Stimulated activated CD4-positive, alpha-beta T cell treated with anti-CD3 and anti-CD28 coated beads, Interleukin-2, amount 100 ng/mL, for 24 hours (primary cell): Measurements from ENCODE around the gene HAUS1.
"Not testable (repeated sequence)": the region's sequence is repeated elsewhere in the genome, so short reads cannot be mapped to it uniquely, and the experiment has no call there.

Source experiments
- DNase-seq, 2 donors: peaks; one replicate each; pipeline ENCODE4 v3.0.0-alpha.2; 2020

HAUS1 gene, protein sequence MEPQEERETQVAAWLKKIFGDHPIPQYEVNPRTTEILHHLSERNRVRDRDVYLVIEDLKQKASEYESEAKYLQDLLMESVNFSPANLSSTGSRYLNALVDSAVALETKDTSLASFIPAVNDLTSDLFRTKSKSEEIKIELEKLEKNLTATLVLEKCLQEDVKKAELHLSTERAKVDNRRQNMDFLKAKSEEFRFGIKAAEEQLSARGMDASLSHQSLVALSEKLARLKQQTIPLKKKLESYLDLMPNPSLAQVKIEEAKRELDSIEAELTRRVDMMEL

DNA sequence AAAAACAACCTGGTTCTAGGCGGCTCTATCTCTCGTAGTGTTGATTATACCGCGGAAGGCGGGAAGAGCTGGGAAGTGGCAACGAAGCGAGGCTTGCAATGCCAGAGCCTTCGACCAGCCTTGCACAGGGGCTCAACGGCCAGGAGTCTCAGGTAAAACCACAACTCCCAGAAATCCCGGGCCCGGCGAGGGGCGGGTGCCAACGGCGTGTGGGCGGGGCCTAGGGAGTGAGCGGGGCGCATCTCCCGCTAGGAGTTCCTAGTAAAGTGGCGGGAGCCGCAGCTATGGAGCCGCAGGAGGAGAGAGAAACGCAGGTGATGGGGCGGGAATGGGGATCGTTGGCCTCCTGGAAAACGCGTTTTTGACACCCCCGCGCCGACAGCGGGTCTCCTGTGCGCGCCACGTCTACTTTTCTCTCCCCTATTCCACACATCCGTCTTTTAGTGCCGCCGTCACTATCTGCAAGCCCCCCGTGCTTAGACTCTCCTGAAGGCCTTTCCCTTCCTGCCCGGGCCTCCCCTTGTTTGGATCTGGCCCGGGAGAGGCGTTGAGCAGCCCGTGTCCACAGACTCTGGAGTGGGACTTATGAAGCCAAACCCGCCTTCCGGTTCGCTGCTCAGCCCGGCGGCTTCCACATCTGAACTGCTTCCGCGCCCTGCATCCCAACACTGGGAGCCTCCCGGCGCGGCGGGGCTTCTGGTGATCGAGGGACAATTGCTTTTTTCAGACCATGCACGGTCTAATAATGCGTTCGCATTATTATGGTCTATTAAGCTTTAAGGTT is at the start of gene HAUS1:
HAUS1 (plus strand) TSS at position 258 of the 784 bp plus-strand sequence; CDS start at position 285, 27 bp downstream.
- peak; percentile 89 to 91 for DNase-seq

DNA sequence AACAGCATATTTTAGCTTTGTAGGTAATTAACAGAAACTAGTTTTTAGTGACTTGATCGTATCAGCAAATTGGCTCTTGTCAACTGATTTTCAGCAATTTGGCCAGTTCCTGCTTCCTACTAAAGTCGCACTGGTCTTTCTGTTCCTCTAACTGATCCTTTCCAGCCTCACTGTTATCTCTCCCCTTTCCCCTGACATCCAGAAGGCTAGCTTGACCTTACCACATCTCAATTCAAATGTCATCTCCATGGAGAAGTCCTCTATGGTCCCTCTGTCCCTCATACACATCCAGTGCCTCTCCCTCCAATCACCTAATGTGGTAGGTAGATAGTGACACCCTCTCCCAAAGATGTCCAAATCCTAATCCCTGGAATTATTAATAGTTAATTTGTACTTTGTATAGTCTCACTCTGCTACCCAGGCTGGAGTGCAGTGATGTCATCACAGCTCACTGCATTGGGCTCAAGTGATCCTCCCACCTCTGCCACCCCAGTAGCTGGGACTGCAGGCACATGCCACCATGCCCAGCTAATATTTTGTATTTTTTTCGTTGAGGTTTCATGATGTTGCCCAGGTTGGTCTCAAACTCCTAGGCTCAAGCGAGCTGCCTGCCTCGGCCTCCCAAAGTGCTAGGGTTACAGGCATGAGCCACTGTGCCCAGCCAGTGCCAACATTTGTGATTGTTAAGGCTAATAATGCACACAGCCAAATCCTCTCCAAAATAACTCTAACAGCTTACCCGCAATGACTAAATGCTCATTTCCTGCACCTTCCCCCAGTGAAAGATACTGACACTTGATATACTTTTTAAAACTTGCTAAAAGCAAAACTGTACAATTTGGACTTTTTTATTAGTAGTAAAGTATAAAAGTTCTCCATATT is 49.0 kb upstream of the HAUS1 start:
- DNase-seq, result no peak

DNA sequence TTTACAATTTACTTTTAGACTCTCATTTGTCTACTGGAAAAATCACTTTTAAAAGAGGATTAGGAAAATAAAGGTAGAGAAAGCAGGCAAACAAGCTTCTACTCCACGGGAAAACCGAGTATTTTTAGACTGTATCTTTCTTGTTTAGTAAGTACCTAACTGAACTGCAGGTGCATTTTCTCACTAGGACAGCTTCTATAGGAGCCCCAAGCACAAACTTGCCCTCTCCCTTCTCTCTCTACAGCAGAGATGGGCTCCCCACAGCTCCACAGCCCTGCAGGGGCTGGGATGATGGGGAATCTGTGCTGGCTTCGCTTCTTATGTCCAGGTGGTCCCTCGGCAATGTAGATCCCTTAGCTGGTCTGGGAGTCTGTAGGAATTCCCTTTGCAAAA is 48.4 kb upstream of the HAUS1 start:
- DNase-seq, result no peak

DNA sequence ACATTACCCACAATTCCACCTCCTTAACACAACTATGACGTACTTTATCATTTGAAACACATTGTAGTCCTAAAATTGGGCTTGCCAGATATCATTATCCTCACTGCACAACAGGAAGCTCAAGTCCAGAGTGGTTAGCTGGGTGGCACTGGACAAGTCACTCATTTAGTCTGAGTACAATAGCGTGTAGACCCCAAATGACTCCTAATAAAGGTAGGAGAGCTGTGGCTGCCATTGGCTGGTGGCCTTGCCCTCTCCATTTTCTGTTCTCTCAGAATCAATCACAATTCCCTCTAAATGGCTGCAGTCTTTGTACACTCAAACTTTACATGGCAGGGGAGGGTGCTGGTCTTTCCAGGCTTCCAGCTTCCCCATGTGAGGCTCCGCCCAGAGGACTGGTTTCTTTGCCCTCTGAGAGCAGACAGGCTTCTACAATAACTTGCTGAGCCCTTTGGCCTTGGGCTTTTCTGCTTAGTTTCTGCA is 43.8 kb upstream of the HAUS1 start:
- no peak for DNase-seq

DNA sequence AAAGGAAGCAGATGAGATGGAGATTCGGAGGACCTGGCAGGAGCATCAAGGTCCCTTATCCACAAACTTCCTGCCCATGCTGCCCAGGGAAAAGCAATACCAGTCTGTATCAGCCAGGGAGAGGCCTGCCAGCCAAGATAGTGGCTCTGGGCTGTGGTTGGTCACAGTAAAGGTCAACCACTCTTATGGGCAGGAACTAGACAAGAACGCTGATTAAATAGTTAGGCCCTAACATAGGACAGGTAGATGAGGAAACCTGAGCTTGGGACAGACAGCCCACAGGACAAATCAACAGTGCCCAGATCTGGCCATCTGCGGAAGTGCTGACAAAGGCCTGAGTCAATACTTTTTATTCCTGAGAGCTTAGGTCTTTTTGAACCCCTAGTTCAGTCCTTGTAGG is 42.8 kb upstream of the HAUS1 start:
- no peak for DNase-seq

DNA sequence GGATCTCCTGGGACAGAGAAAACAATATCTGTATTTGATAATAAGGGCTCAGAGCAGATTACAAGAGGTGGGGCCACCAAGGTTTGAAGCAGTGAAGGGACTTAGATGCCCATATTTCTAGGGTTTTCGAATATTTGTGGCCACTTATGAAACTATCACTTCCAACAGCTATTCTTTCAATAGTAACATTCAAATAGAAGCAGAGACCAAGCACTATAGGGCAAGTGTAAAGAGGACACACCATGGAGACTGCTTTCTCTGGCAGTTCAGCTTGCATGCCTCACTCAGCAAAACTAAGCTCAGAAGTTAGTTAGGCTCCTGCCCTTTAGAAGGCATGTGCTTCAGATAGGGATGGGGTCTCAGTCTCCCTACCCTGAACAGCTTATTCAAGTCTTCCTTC is 42.4 kb upstream of the HAUS1 start:
- DNase-seq, result no peak

DNA sequence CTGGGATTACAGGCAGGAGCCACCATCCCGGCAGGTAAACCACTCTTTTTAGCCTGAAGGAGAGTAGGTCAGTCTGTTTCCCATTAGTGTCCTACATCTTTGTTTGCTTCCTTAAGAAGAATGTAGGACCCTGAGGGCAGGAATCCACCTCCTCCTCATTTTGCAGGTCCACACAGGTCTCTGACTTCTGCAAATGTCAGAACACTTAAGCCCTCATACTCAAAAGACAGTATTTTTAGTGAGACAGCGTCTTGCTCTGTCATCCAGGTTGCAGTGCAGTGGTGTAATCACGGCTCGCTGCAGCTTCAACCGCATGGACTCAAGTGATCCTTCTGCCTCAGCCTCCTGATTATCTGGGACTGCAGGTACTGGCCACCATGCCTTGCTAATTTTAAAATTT is 41.4 kb upstream of the HAUS1 start:
- DNase-seq, result no peak

DNA sequence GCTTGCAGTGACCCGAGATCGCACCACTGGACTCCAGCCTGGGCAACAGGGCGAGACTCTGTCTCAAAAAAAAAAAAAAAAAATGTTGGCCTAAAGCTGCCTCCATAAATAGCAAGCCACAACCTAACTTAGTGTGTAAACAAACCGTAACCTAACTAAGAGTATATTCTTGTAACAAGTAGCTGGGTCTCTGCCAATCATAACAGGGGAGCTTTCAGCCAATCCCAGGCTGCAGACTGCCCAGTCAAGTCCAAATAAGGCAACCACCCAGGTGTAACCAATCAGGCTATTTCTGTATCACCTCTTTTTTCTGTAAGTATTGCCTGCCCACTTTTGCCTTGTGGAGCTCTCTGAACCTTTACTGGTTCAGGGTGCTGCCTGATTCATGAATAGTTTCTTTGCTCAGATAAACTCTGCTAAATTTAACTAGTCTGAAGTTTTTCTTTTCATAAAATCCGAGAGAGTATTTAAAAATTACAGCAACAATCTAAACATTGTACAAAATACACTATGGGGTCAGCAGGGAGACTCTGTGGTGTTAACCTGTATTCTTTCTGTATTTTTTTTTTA is 36.7 kb upstream of the HAUS1 start:
- no peak for DNase-seq

DNA sequence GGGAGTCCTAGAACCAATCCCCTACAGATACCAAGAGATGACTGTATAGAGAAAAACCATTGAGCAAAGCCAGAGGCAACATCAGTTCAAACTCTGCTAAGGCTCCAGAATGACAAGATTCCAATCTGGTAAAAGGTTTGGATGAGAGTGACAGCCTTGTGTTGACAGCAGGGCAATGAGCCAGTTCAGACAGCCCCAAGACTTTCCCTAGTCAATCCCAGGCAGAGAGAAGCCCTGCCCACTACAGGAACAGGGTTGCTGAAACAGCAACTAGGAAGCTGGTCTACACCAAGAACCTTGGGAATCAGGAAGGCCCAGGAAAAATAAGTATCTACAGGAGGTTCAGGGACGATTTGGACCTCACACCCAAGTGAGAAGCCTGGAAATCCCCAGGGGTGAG is 35.4 kb upstream of the HAUS1 start:
- no peak for DNase-seq

DNA sequence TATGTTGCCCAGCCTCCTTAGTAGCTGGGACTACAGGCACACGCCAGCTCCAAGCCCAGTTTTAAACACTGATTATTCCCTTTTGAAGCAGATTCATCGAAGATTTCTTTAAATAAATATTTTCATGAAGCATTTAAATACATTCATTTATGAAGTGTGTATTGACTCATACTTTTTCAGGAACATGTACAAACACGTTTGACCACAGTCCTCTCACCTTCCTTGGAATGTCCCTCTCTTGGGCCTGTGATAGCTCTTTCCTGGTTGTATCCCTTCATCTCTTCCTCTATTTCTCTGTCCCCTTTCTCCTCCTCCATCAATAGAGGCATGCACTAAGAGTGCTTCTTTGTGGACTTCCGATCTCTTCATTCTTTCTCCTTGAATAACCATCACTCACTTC is 34.7 kb upstream of the HAUS1 start:
- DNase-seq, result no peak

DNA sequence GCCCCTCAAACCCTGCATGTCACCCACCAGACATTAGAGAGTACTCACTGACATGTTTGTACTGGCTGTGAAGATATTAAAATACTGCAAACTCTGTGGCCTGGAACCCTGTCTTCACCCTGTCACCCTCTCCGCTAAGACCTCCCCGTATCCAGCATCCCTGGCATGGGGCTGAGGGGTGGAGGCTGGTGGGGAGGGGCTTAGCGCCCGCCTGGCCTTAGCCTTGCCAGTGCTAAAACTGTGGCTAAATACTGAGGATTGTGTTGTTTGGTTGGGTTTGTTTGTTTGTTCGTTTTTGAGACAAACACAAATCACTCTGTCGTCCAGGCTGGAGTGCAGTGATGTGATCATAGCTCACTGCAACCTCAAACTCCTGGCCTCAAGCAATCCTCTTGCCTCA is 34.0 kb upstream of the HAUS1 start:
- DNase-seq, result no peak

DNA sequence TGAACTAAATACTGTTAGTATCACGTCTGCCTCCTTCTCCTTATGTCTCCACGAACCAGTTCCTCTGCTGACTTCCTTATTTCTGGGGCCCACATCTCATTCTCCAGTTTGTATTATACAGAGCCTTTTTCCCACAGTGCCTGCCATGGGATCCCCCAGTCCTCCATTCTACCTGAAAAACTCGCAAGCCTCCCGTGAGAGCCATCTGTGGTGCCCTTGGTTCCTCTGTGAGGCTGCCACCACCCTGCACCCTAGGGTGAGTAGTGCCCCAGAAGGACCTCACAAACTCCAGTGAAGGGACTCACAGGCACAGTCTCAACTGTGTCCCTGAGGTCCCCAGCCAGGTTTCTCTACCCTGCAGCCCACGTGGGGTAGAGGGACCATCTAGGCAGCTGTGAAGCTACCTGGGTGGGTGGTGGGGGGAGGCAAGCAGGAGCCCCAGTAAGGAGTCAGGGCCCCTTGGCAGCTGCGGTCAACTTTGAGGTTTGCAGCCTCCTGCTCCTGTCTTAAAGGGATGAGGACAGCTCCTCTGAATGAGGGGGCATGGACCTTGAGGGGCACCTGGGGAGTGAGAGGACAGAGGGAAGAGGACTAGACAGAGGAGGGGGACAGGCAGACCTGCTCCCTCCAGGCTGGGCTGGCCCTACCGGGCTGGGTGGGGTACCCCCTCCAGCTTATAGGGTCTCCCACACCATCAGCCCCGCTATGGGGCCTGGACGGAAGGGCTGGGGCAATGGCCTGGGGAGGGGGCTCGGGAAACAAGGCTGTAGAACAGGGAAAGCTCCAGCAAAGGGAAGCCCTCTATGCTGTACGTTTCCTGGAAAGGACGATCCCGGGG is 33.2 kb upstream of the HAUS1 start:
- DNase-seq, result peak in 1 of 2 donors; percentile 18

DNA sequence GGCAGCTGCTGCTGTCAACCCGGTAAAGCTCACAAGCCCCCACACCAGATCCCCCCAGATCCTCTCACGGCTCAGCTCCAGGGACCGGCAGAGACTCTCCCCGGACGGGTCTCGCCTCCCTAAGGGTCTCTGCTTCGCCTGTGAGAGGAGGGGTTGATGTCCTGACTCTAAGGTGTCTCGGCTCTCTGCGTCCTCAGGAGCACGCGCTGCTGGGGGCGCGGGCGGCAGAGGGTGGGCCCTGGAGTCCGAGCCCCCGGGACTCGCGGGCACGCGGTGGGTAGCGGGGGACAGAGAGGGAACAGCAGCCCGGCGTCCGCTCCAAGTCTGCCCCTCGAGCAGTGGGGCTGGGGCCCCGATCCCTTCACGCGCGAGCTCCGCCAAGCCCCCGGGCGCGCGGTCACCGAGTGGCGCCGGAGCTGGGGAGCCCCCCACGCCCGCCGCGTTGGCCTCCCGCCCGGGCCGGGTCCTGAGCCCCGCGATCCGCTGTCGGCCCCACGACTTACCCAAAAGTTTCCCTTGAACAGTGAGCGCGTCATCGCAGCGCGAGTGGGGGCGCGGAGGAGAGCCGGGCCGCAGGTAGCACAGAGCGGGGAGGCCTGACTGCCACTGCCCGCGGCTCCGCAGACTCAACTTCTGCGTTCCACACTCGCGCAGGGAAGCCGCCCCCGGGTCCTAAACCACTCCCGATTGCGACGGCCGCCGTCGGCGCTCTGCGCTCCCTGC is 32.4 kb upstream of the HAUS1 start, which contains the start of gene PSTPIP2:
PSTPIP2 (minus strand) TSS at position 608 of the 723 bp plus-strand sequence; CDS start at position 536, 72 bp downstream.
- peak; percentile 68 to 73 for DNase-seq

DNA sequence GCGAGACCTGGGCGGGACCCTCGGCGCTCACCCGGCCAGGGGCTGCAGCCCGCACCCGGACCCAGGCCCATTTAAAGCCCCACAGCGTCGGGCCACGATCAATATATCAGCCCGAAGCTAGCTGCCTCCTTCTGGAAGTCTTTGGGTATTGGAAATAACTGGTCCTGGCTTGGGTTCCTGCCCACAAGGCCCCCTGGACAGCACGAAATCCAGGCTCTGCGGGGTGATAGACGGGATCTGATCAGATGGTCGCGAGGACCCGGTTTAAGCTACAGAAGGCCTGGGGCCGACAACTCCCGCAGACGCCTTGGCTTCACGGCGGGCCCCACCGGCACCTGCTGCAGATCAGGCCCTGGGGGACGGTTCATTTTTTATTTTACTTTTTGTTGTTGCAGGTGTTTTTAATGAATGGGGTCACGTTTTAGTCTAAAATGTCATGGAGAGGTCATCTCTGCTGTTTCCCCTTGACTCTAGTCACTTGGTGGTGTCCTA is 31.8 kb upstream of the HAUS1 start:
- DNase-seq, result no peak

DNA sequence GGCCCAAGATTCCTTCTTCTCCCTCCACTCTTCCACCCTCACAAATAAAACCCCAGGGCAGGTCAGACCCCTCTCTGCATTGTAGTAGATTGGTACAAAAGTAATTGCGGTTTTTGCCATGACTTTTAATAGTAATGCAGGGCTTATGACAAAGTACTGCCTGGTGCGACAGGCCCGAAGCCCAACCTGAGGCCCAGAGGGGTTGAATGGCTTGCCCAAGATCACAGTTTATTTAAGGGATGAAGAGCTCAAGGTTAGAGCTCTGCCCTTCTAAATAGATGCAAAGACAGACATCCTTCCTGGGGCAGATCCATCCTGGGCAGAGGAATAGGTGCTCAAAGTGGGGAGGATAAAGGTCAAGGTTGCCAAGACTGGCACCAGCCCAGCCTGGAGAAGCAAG is 31.2 kb upstream of the HAUS1 start:
- no peak for DNase-seq

DNA sequence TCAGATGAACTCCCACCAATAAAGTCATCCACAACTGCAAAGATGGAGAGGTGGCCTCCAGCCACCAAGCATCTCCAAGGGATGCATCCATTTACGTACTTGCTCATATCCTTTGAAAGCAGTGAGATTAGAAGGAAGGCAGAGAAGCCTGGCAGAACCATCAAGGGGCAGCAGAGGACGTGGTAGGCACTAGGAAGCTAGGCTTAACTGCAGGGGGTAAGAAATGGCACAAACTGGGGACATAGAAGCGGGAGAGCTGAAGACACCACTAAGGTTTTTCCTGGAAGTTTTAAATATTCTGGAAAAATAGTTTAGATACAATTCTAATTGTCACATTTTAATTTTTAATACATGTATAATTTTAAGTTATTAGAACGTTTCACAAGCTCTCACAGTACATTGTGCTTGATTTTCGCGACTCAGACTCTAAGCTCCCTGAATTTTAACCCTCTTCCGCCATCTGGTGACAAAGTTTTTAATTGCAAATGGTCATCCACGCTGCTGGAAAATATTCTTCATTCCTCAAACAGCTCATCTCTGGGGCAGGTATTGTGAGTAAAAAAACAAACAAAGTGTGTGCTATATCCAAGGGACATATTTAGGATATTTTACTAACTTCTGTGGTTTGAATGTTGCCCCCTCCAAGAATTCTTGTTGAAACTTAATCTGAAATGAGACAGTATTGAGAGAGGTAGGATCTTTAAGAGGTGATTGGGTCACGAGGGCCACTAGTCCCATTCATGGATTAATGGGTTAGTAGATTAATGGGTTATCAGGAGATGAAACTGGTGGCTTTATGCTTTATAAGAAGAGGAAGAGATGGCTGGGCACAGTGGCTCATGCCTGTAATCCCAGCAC is 30.5 kb upstream of the HAUS1 start:
- DNase-seq, result peak; percentile 37 to 66

DNA sequence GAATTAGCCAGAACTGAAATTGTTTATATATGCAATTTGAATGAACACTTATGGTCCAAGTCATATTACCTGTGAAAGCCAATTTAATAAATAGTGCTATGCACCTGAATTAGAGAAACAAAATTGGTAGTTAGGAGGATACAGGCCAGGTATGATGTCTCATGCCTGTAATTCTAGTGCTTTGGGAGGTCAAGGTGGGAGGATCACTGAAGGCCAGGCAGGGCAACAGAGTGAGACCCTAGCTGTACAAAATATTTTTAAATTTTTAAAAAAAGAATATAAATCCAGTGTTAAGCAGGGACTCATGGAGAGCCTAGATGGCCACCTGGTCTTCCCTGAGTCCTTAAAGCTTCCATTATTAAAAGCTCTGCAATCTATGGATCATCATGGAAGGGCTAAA is 24.8 kb upstream of the HAUS1 start:
- DNase-seq, result no peak

DNA sequence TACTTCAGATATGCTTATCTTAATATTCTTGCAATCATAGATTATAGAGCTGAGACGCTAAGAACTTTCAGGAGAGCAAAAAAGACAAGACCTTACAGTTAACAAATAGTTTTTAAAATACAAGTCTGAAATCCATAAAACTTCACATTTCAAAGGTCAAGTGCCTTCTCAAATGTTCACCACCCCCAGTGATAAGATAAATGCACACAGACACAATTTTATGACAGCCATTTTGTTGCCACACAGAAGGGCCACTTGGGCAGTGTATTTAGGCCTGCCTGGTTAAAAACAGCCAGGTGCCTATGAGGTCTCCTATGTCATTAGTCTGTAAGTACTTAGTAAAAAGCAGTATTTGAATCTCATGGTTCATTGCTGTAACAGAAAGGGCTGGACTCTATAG is 24.0 kb upstream of the HAUS1 start:
- DNase-seq, result no peak

DNA sequence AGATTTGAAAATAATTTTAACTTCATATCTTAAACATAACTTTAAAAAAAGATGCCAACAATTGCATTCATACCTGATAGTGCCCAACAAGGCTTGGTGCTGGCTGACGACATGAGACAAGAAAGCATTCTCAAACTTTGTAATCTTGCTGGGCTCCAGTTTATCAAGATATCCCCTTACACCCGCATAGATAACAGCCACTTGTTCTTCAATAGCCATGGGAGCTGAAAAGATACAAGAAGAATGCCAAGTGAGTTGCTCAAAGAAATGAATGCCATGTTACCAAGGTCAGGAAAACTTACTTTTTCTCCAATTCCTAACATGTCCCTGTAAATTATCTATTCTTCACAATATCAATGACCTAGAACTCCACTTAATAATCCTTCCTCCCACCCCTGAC is 19.8 kb upstream of the HAUS1 start:
- no peak for DNase-seq

DNA sequence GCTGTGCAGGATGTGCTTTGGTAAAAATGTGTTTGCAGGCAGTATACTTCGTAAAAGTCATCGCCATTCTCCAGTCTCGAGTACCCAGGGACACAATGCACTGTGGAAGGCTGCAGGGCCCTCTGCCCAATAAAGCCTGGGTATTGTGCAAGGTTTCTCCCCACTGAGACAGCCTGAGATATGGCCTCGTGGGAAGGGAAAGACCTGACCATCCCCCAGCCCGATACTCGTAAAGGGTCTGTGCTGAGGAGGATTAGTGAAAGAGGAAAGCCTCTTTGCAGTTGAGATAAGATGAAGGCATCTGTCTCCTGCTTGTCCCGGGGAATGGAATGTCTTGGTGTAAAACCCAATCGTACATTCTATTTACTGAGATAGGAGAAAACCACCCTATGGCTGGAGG is 15.7 kb upstream of the HAUS1 start:
- not testable (repeated sequence) for DNase-seq
